22Rv1 (cell line): ENCODE results near the gene WDR64.

Experiments used
- ZFX ChIP-seq: fragments of 450-650 bp; IDR thresholded peaks from 2 replicates; pipeline ENCODE4 v1.6.1; 2017; ENCODE audit warnings: antibody characterized with exemption, borderline replicate concordance
- TF ChIP-seq, protein P1 (sequence below): fragments of 450-650 bp; IDR thresholded peaks from 2 replicates; pipeline ENCODE4 v1.5.1; 2017; ENCODE audit warnings: mild to moderate bottlenecking

DNA sequence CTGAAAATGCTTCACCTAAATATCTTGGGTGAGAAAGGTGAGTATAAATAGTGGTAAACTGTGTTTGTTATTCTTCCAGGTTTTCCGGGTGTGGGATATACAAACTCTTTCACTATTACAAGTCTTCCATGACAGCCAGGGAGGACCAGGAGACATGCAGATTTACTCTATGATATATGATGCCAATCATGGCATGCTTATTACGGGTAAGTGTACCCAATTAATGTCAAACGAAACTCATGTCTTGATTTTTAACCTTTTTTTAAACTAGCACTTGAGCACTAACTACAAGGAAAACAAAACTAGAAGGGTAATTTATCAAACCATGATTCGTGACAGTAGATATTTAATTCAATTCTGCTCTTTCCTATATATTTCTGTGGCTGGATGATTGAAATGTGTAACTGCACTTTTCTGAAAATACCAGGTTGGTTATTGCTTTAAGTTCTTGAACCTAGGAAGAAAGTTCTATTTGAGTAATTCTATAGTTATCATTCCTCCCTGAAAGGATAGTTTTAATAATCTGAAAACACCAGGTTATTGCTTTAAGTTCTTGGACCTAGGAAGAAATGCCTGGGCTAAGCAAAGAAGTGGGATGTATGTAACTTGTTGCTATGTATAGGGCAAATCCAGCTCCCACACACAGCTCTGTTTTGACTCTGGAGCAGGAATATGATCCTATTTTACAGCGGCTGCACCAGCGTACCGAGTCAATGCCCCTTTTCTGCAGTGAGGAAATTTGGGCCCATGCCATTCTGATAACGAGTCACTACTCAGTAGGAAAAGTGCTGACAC is 86.4 kb downstream of the WDR64 start:
- TF ChIP-seq, protein P1, sequence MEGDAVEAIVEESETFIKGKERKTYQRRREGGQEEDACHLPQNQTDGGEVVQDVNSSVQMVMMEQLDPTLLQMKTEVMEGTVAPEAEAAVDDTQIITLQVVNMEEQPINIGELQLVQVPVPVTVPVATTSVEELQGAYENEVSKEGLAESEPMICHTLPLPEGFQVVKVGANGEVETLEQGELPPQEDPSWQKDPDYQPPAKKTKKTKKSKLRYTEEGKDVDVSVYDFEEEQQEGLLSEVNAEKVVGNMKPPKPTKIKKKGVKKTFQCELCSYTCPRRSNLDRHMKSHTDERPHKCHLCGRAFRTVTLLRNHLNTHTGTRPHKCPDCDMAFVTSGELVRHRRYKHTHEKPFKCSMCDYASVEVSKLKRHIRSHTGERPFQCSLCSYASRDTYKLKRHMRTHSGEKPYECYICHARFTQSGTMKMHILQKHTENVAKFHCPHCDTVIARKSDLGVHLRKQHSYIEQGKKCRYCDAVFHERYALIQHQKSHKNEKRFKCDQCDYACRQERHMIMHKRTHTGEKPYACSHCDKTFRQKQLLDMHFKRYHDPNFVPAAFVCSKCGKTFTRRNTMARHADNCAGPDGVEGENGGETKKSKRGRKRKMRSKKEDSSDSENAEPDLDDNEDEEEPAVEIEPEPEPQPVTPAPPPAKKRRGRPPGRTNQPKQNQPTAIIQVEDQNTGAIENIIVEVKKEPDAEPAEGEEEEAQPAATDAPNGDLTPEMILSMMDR, result no peak
- TF ChIP-seq ZFX, result no peak
